ENCODE measurements around the gene AIF1.

GRCh38 chr6:31620586-31621319, 5.7 kb downstream of the AIF1 start, which contains the start of gene PRRC2A:
- no peak for TF ChIP-seq ZNF565 (CRISPR knock-in tag; conservative IDR thresholded peaks at IDR 0.05; ENCODE audit: low read depth)
- no peak for TF ChIP-seq RARB (CRISPR knock-in tag; IDR thresholded peaks at IDR 0.05)
- no peak for TF ChIP-seq ZFP3 (CRISPR knock-in tag; IDR thresholded peaks at IDR 0.05)
- no peak for TF ChIP-seq ZC3H10 (CRISPR knock-in tag; IDR thresholded peaks at IDR 0.05)
- TF ChIP-seq ARNTL (CRISPR knock-in tag; IDR thresholded peaks at IDR 0.05; ENCODE audit: borderline replicate concordance, low read depth): no peak
- no peak for TF ChIP-seq CREB5 (CRISPR knock-in tag; IDR thresholded peaks at IDR 0.05; ENCODE audit: low read depth)
- TF ChIP-seq ZFP30 (CRISPR knock-in tag; IDR thresholded peaks at IDR 0.05): no peak
- TF ChIP-seq PATZ1 (CRISPR knock-in tag; IDR thresholded peaks at IDR 0.05; ENCODE audit: borderline replicate concordance): no peak; the same call in 1 of the 2 replicates
- TF ChIP-seq ISL1 (CRISPR knock-in tag; IDR thresholded peaks at IDR 0.05): no peak
- no peak for TF ChIP-seq PPARA (CRISPR knock-in tag; IDR thresholded peaks at IDR 0.05; ENCODE audit: borderline replicate concordance)

All from SK-N-SH treated with all-trans-retinoic acid at 6 μM for 48 hours (cell line).